H1 (cell line): ENCODE results near the gene SMIM8. TPM values are rescaled to one million over a fixed set of nuclear protein-coding genes. Genes with fewer than 3 reads are reported as not detected.

Source experiments
- CBX8 ChIP-seq: fragments of 300-800, 300-1000 bp; sonication (generic); IDR thresholded peaks from 2 replicates; pipeline ENCODE4 v1.7.1; 2016; ENCODE audit warnings: low read depth, low read length, borderline replicate concordance
- RFX5 ChIP-seq: IDR thresholded peaks from 2 replicates; pipeline ENCODE4 v1.6.1; 2011; ENCODE audit warnings: low read depth, low read length, improper control_type of control experiment, borderline replicate concordance
- RNF2 ChIP-seq: fragments of 200-900, 300-1000 bp; sonication (generic); IDR thresholded peaks from 2 replicates; pipeline ENCODE4 v1.7.1; 2016; ENCODE audit warnings: borderline replicate concordance, low read depth, mild to moderate bottlenecking, antibody characterized with exemption, low read length; ENCODE audit not compliant: poor library complexity, severe bottlenecking; ENCODE audit errors: missing control alignments
- SP2 ChIP-seq: IDR thresholded peaks from 2 replicates; pipeline ENCODE4 v1.6.1; 2012; ENCODE audit warnings: mild to moderate bottlenecking, low read length, inconsistent platforms
- polyA plus RNA-seq, 7 experiments: library from polyadenylated mRNA; depleted of rRNA in 3 of 7; stranded (reverse) in 5 of 7; unstranded in 2 of 7; fragments of >200 nt in 5 of 7; fragments of 200-250 nt in 2 of 7; gene quantifications; 1 replicate in 5 of 7; 2 replicates in 1 of 7; 4 replicates in 1 of 7; pipeline versions ENCODE4 v1.2.1 to v1.2.3, GENCODE V29; 2011 to 2013; ENCODE audit warnings: missing spikeins in 2 of 7, mixed read lengths in 2 of 7
- total RNA-seq: library from RNA; stranded (reverse); fragmentation: NEBNext Ultra II Directional; extraction: Animal tissue kit (Norgen Biotek cat#: 25700); gene quantifications from 2 replicates; pipeline ENCODE4 v1.2.1, GENCODE V29; 2021
- TF ChIP-seq, protein P1 (sequence below): fragments of 300-600 bp; sonication (generic); IDR thresholded peaks from 2 replicates; pipeline ENCODE4 v1.7.1; 2012; ENCODE audit warnings: low read length, moderate library complexity, mild to moderate bottlenecking, inconsistent platforms; ENCODE audit not compliant: insufficient replicate concordance

SMIM8 gene
- total and polyA plus RNA-seq, 2 of the 8 experiments (the other 6 are each of a cell fraction or from before 2014, with no cell fraction given) = 3.0 to 10.7 TPM

DNA sequence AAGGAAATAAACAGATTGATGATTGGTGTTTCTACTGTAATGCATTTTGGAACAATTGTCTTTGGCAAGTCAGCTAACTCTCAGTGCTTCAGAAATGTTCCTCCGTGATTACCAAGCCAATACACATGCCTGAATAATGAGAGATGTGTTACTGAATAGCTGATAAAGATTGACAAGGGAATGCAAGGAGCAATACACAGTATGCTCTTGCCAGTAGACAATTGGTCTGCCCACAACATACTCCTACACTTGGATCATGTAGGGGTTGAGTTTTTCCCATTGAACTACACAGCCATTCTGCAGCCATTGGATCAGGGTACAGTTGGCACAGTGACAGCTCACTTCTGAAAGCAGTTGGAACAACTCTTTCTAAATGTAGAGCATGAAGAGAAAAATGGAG lies 12.3 kb downstream of the SMIM8 start (continued):
- TF ChIP-seq, protein P1, sequence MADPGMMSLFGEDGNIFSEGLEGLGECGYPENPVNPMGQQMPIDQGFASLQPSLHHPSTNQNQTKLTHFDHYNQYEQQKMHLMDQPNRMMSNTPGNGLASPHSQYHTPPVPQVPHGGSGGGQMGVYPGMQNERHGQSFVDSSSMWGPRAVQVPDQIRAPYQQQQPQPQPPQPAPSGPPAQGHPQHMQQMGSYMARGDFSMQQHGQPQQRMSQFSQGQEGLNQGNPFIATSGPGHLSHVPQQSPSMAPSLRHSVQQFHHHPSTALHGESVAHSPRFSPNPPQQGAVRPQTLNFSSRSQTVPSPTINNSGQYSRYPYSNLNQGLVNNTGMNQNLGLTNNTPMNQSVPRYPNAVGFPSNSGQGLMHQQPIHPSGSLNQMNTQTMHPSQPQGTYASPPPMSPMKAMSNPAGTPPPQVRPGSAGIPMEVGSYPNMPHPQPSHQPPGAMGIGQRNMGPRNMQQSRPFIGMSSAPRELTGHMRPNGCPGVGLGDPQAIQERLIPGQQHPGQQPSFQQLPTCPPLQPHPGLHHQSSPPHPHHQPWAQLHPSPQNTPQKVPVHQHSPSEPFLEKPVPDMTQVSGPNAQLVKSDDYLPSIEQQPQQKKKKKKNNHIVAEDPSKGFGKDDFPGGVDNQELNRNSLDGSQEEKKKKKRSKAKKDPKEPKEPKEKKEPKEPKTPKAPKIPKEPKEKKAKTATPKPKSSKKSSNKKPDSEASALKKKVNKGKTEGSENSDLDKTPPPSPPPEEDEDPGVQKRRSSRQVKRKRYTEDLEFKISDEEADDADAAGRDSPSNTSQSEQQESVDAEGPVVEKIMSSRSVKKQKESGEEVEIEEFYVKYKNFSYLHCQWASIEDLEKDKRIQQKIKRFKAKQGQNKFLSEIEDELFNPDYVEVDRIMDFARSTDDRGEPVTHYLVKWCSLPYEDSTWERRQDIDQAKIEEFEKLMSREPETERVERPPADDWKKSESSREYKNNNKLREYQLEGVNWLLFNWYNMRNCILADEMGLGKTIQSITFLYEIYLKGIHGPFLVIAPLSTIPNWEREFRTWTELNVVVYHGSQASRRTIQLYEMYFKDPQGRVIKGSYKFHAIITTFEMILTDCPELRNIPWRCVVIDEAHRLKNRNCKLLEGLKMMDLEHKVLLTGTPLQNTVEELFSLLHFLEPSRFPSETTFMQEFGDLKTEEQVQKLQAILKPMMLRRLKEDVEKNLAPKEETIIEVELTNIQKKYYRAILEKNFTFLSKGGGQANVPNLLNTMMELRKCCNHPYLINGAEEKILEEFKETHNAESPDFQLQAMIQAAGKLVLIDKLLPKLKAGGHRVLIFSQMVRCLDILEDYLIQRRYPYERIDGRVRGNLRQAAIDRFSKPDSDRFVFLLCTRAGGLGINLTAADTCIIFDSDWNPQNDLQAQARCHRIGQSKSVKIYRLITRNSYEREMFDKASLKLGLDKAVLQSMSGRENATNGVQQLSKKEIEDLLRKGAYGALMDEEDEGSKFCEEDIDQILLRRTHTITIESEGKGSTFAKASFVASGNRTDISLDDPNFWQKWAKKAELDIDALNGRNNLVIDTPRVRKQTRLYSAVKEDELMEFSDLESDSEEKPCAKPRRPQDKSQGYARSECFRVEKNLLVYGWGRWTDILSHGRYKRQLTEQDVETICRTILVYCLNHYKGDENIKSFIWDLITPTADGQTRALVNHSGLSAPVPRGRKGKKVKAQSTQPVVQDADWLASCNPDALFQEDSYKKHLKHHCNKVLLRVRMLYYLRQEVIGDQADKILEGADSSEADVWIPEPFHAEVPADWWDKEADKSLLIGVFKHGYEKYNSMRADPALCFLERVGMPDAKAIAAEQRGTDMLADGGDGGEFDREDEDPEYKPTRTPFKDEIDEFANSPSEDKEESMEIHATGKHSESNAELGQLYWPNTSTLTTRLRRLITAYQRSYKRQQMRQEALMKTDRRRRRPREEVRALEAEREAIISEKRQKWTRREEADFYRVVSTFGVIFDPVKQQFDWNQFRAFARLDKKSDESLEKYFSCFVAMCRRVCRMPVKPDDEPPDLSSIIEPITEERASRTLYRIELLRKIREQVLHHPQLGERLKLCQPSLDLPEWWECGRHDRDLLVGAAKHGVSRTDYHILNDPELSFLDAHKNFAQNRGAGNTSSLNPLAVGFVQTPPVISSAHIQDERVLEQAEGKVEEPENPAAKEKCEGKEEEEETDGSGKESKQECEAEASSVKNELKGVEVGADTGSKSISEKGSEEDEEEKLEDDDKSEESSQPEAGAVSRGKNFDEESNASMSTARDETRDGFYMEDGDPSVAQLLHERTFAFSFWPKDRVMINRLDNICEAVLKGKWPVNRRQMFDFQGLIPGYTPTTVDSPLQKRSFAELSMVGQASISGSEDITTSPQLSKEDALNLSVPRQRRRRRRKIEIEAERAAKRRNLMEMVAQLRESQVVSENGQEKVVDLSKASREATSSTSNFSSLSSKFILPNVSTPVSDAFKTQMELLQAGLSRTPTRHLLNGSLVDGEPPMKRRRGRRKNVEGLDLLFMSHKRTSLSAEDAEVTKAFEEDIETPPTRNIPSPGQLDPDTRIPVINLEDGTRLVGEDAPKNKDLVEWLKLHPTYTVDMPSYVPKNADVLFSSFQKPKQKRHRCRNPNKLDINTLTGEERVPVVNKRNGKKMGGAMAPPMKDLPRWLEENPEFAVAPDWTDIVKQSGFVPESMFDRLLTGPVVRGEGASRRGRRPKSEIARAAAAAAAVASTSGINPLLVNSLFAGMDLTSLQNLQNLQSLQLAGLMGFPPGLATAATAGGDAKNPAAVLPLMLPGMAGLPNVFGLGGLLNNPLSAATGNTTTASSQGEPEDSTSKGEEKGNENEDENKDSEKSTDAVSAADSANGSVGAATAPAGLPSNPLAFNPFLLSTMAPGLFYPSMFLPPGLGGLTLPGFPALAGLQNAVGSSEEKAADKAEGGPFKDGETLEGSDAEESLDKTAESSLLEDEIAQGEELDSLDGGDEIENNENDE = no peak
- no peak for TF ChIP-seq CBX8
- no peak for TF ChIP-seq RNF2
- TF ChIP-seq RFX5 = no peak
- TF ChIP-seq SP2 = no peak
